Neural cell (in vitro differentiated cells): ENCODE data around the gene INO80D. TPM values are rescaled to one million over a fixed set of nuclear protein-coding genes. Genes with fewer than 3 reads are reported as not detected.
"Not testable (repeated sequence)": the region's sequence is repeated elsewhere in the genome, so short reads cannot be mapped to it uniquely, and the experiment has no call there.

Experiments
- H2AFZ ChIP-seq: fragments of 200-600, 300-800 bp; sonication (generic), shearing (Covaris generic); 2 replicates; pipeline ENCODE4 v1.6.0; 2014; ENCODE audit warnings: low read depth, mild to moderate bottlenecking, antibody characterized with exemption, low read length, moderate library complexity
- H3F3A ChIP-seq: fragments of 200-600 bp; shearing (Covaris generic); 2 replicates; pipeline ENCODE4 v1.6.1; 2016; ENCODE audit warnings: mild to moderate bottlenecking, moderate library complexity, mixed read lengths, antibody characterized with exemption, low read length; ENCODE audit not compliant: insufficient read depth, poor library complexity, severe bottlenecking
- H3K27ac ChIP-seq: fragments of 200-600, 300-800 bp; sonication (generic), shearing (Covaris generic); 2 replicates; pipeline ENCODE4 v1.5.1; 2014; ENCODE audit warnings: mild to moderate bottlenecking, low read length, moderate library complexity
- H3K27me3 ChIP-seq: fragments of 300-800, 200-600 bp; sonication (generic), shearing (Covaris generic); 2 replicates; pipeline ENCODE4 v1.6.0; 2014; ENCODE audit warnings: mild to moderate bottlenecking, low read depth, low read length, moderate library complexity; ENCODE audit not compliant: insufficient read depth
- H3K36me3 ChIP-seq: fragments of 300-800, 200-600 bp; sonication (generic), shearing (Covaris generic); 2 replicates; pipeline ENCODE4 v1.5.1; 2014; ENCODE audit warnings: mild to moderate bottlenecking, antibody characterized with exemption, low read length, moderate library complexity; ENCODE audit not compliant: insufficient read depth
- H3K4me2 ChIP-seq: fragments of 300-800, 200-600 bp; sonication (generic), shearing (Covaris generic); 2 replicates; pipeline ENCODE4 v1.6.0; 2014; ENCODE audit warnings: mild to moderate bottlenecking, low read length
- H3K4me3 ChIP-seq: fragments of 300-800, 200-600 bp; sonication (generic), shearing (Covaris generic); 2 replicates; pipeline ENCODE4 v1.5.1; 2014; ENCODE audit warnings: mild to moderate bottlenecking, low read length, moderate library complexity
- H3K79me2 ChIP-seq: fragments of 200-600 bp; shearing (Covaris generic); replicated peaks from 2 replicates; pipeline ENCODE4 v1.6.0; 2014; ENCODE audit warnings: mild to moderate bottlenecking, low read length, moderate library complexity; ENCODE audit not compliant: insufficient read depth
- H3K9ac ChIP-seq: fragments of 300-800, 200-600 bp; sonication (generic), shearing (Covaris generic); 2 replicates; pipeline ENCODE4 v1.6.1; 2016; ENCODE audit warnings: mild to moderate bottlenecking, low read length, mixed read lengths
- H3K9me2 ChIP-seq: fragments of 200-600 bp; shearing (Covaris generic); 2 replicates; pipeline ENCODE4 v1.6.1; 2016; ENCODE audit warnings: mild to moderate bottlenecking, low read length, mixed read lengths; ENCODE audit not compliant: insufficient read depth
- H3K9me3 ChIP-seq: fragments of 200-600, 300-800 bp; sonication (generic), shearing (Covaris generic); 2 replicates; pipeline ENCODE4 v1.6.1; 2016; ENCODE audit warnings: mild to moderate bottlenecking, mixed run types, low read length, moderate library complexity, mixed read lengths
- H4K20me1 ChIP-seq: fragments of 200-600 bp; shearing (Covaris generic); 2 replicates; pipeline ENCODE4 v1.6.1; 2016; ENCODE audit warnings: mild to moderate bottlenecking, mixed run types; ENCODE audit not compliant: insufficient read depth
- CTCF ChIP-seq: fragments of 450-650 bp; IDR thresholded peaks from 2 replicates; pipeline ENCODE4 v1.5.1; 2014; ENCODE audit warnings: antibody characterized with exemption, mild to moderate bottlenecking, moderate library complexity; ENCODE audit not compliant: poor library complexity, severe bottlenecking
- EP300 ChIP-seq: fragments of 450-650 bp; conservative IDR thresholded peaks from 2 replicates; pipeline ENCODE4 v1.6.1; 2014; ENCODE audit warnings: antibody characterized with exemption, mild to moderate bottlenecking, moderate library complexity; ENCODE audit not compliant: poor library complexity, severe bottlenecking
- EZH2 ChIP-seq: fragments of 200-600, 300-800 bp; shearing (Covaris generic), sonication (generic); IDR thresholded peaks from 2 replicates; pipeline ENCODE4 v1.6.1; 2014; ENCODE audit warnings: antibody characterized with exemption, low read length, borderline replicate concordance, mild to moderate bottlenecking; ENCODE audit not compliant: insufficient read depth, poor library complexity, severe bottlenecking
- POLR2AphosphoS5 ChIP-seq: IDR thresholded peaks from 2 replicates; pipeline ENCODE4 v1.6.1; 2012
- RAD21 ChIP-seq: fragments of 450-650 bp; conservative IDR thresholded peaks from 2 replicates; pipeline ENCODE4 v1.6.1; 2014; ENCODE audit warnings: antibody characterized with exemption, mild to moderate bottlenecking, moderate library complexity
- REST ChIP-seq: IDR thresholded peaks from 2 replicates; pipeline ENCODE4 v1.6.1; 2012; ENCODE audit warnings: borderline replicate concordance
- SMC3 ChIP-seq: fragments of 450-650 bp; conservative IDR thresholded peaks from 2 replicates; pipeline ENCODE4 v1.6.1; 2014; ENCODE audit warnings: antibody characterized with exemption, mild to moderate bottlenecking, moderate library complexity; ENCODE audit not compliant: poor library complexity
- TAF1 ChIP-seq: IDR thresholded peaks from 2 replicates; pipeline ENCODE4 v1.6.1; 2012; ENCODE audit warnings: low read depth
- polyA plus RNA-seq: library from polyadenylated mRNA; depleted of rRNA; stranded (reverse); fragments of >200 nt; gene quantifications from 2 replicates; pipeline ENCODE4 v1.2.3, GENCODE V29; 2014

The INO80D gene
- polyA plus RNA-seq, 1 donor from 2014 or later: 8.7 TPM

- Histone ChIP-seq H4K20me1 (no peaks in the 10 kb centered on the region), H3K9me3 (no peaks in the 10 kb centered on the region), H3K9me2 (no peaks in the 10 kb centered on the region), H3K36me3 (no peaks in the 10 kb centered on the region), H3K27ac (no peak overlapping the region), H3K27me3 (no peaks in the 10 kb centered on the region), H3K79me2 (no peaks in the 10 kb centered on the region), H3K4me2 (no peak overlapping the region), H3K9ac (no peak overlapping the region), H3F3A (no peaks in the 10 kb centered on the region), H2AFZ (no peak overlapping the region), H3K4me3 (no peak overlapping the region)
- no peak for TF ChIP-seq RAD21
- TF ChIP-seq EP300: no peak
- TF ChIP-seq SMC3: no peak
Observed at GRCh38 chr2:206028101-206028500, 57.9 kb downstream of the INO80D start.

- Histone ChIP-seq H4K20me1 (no peaks in the 10 kb centered on the region), H3K27me3 (no peaks in the 10 kb centered on the region), H3K9me3 (no peaks in the 10 kb centered on the region), H3K36me3 (no peaks in the 10 kb centered on the region), H3K9ac (no peak overlapping the region), H2AFZ (no peak overlapping the region), H3K79me2 (no peaks in the 10 kb centered on the region), H3F3A (no peaks in the 10 kb centered on the region), H3K9me2 (no peaks in the 10 kb centered on the region), H3K4me3 (no peak overlapping the region), H3K4me2 (no peak overlapping the region), H3K27ac (no peak overlapping the region)
- TF ChIP-seq POLR2AphosphoS5: no peak
- no peak for TF ChIP-seq CTCF
Observed at GRCh38 chr2:206023183-206023582, 62.8 kb downstream of the INO80D start.

- no peaks in the 10 kb centered on the region for H3K79me2 ChIP-seq
- H3K4me3 ChIP-seq: no peak overlapping the region
- no peaks in the 10 kb centered on the region for H3K9me2 ChIP-seq
- no peaks in the 10 kb centered on the region for H4K20me1 ChIP-seq
- no peaks in the 10 kb centered on the region for H3K27me3 ChIP-seq
- peaks cover 3% of the 10 kb centered on the region for H3K9me3 ChIP-seq
- no peak overlapping the region for H3K27ac ChIP-seq
- H2AFZ ChIP-seq: no peak overlapping the region
- H3F3A ChIP-seq: no peaks in the 10 kb centered on the region
- TF ChIP-seq REST: no peak
- no peak for TF ChIP-seq POLR2AphosphoS5
- no peak for TF ChIP-seq EZH2
- no peak for TF ChIP-seq EP300
- TF ChIP-seq SMC3: no peak
- TF ChIP-seq TAF1: no peak
- H3K4me2 ChIP-seq: no peak overlapping the region
- H3K9ac ChIP-seq: no peak overlapping the region
- H3K36me3 ChIP-seq: peaks cover 12% of the 10 kb centered on the region
Observed at GRCh38 chr2:206020171-206020570, 65.8 kb downstream of the INO80D start.

GRCh38 chr2:206015746-206016145 is 70.2 kb downstream of the INO80D start:
- not testable (repeated sequence) for H3K79me2 ChIP-seq, H3K9me3 ChIP-seq, H4K20me1 ChIP-seq, H3K27ac ChIP-seq, H3F3A ChIP-seq, H3K27me3 ChIP-seq, H3K4me3 ChIP-seq, H3K4me2 ChIP-seq, H3K9ac ChIP-seq, H2AFZ ChIP-seq, H3K9me2 ChIP-seq
- H3K36me3 ChIP-seq: peaks cover 12% of the 10 kb centered on the region
